Activated CD4-positive, CD25-positive, alpha-beta regulatory T cell treated with anti-CD3 and anti-CD28 coated beads, Interleukin-2, amount 50 U/mL, for 16 hours (primary cell): ENCODE data around the gene CRYBA4.

Experiments
- DNase-seq: peaks from one replicate; pipeline ENCODE4 v3.0.0-alpha.2; 2020; ENCODE audit warnings: low read depth, low spot score

Gene CRYBA4

DNA sequence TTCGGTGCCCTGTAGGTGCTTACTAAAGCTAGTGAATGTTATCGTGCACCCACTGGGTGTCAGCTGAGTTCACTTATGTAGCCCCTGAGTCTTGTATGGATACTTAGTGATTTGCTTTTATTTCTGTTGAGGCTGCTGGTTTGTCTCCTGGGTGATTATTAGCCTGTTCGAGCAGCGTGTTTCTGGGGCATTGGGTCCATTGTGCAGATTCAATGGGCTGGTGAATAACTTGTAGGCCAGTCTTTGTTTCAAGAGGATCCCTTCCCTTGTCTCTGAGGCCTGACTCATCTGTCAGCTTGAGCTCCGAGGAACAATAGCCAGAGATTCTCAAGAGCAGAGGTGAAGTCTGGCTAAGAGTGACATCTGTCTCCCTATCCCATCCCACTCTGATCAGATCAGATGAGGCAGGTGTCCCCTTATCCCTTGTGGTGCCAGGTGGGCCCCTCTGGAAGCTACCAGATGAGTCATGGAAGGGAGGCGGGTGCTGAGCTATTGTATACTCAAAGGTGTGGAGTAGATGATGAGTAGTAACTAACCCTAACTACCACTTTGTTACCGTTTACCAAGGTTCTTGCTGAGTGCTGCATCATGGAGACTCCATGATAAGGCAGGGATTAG lies 39.3 kb downstream of the CRYBA4 start:
- no peak for DNase-seq

DNA sequence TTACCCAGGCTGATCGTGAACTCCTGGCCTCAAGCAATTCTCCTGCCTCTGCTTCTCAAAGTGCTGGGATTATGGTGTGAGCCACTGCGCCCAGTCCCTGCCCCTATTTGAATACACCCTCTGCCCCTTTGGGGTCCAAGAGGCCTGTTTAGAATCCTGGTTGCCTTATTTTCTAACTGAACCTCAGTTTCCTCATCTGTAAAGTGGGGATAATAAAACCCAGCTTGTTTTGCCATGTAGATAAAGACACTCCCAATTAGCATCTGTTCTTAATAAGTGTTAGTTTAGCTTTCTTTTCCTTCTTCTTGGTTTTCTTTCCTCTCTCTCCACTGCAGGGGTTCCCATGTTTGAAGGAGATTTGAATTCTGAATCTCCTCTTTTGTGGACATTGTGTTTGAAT lies 40.4 kb downstream of the CRYBA4 start:
- no peak for DNase-seq

DNA sequence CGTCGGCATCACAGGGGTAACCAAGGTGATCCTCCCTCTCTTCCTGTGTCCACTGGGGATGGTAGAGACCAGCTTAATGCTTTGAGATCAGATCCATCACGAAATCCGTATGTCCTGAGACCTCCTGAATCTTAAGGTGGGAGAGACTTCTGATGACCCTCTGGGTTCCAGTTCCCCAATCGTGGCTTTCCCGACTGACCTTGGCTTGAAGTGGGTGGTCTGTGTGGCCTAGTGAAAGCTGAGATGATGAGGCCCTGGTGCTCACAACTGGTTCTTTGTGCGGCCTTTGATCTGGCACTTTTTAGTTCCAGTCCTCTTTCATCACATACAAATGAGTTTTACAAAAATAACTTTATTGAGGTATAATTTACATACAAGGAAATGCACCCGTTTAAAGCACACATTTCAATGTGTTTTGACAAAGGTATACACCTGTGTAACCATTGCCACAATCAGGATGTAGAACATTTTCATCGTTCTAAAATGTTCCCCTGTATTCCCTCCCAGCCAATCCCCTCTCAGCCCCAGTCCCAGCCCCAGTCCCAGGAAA lies 41.7 kb downstream of the CRYBA4 start:
- no peak for DNase-seq

DNA sequence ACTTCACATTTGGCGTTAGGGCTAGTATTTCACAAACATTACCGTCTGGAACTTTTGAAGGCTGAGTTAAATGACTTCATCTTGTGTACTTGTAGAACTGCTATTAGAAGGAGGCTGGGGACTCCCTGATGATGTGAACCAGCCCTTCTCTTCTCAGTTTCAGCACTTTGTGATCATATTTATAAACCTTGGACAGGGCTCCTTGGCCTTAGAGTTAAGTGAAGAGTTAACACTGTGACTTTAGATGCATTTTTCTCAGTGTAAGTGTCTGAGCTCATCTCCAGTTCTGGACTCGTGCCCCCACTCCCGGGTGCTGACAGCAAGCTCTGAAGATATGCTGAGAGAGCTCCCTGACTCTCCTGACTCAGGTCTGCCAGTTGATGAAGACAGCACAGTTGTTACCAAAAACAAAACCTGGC lies 44.1 kb downstream of the CRYBA4 start:
- DNase-seq = no peak

DNA sequence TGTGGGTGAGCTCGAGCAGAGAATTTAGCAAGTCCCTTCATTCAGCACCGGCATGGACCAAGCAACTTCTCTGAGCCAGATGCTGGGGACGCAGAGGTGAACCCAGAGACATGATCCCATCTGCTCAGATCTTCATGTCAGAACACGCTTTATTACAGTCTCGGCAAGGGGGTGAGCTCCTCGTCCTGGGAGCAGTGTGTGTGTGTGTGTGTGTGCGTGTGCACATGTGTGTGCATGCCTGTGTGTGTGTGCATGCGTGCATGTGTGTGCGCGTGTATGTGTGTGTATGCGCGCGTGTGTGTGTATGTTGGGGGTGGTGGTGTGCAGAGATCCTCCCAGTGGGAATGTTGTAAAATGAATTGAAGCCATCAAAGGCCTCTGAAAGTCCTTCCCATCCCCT lies 45.4 kb downstream of the CRYBA4 start:
- no peak for DNase-seq

DNA sequence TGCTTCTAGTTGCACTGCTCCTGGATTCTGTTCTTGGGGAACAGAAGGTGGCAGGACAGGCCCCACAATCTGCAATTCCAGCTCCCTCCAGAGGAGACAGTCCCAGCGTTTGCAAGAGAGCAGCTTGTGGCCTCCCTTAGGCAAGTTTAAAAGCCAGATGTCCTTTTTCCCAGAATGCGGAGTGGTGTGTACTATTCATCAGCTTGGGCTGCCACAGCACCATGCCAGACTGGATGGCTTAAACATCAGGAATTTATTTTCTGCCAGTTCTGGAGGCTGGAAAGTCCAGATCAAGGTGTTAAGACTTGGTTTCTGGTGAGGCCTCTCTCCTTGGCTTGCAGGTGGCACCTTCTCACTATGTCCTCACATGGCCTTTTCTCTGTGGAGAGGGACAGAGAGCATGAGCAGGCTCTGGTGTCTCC lies 47.3 kb downstream of the CRYBA4 start:
- no peak for DNase-seq

DNA sequence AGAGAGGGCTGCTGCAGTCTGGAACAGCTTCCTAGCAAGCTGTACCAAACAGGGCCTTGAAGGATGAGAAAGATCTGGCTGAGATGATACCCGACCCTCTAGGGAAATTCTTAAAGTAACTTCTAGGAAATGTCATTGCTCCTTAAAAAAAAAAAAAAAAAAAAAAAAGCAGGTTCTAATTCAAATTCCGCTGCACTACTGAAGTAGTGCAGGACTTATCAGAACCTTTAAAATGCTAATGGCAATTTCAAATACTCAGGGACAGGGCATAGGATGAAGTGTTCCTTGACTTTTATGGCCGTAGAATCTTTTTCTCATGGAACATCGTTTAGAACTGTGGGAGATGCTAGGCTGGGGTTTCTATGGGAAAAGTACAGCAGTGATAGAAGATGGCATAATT lies 48.7 kb downstream of the CRYBA4 start:
- no peak for DNase-seq

DNA sequence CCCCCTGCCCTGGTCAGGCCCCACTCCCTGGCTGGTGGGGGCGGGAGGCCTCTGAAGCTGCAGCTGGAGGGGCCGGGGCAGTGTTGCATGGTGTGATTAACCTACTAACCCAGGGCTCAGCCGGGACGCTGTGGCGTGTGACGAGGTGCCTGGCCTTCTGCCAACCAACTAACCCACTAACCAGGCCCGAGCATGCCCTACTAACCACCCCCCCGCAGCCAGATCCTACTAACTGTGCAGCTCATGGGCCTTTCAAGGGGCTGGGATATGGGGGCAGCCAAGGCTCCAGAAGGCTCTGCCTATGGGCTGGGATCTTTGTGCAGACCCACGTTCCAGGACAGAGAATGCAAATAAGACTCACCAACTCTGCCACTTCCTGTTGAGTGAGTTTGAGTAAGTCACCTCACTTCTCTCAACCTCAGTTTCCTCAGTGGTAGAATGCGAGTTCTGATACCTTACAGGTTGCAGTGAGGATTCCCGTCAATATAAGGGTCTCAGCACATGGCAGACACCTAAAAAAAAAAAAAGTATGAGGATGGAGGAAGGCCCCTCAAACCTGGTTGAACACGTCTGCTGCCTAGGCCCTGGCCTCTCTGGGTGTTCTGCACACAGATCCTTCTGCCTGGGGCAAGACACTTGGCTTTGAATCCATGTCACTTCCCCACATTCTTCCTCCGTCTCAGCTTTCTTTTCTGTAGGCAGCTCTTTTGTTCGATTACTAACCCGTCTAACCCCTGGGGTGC lies 49.7 kb downstream of the CRYBA4 start:
- DNase-seq = peak; percentile 43

DNA sequence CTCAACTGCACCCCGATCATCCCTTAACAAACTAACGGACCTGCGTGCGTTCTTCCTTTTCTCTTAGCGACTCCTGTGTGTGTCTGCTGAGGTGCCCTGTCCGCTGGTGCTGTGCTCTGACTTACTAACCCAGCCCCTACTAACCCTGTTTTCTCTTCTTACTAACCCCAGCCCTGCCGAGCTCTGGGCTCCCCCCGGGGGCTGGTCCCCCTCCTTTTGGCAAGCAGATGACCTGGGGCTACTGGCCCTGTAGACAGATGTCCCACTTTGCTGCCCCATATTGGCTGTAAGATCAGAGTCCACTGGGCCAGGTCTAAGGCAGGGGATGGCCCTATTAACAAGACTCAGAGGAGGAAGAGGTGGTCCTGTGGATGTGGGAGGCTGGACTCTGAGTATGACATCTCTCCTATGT lies 50.3 kb downstream of the CRYBA4 start:
- no peak for DNase-seq

DNA sequence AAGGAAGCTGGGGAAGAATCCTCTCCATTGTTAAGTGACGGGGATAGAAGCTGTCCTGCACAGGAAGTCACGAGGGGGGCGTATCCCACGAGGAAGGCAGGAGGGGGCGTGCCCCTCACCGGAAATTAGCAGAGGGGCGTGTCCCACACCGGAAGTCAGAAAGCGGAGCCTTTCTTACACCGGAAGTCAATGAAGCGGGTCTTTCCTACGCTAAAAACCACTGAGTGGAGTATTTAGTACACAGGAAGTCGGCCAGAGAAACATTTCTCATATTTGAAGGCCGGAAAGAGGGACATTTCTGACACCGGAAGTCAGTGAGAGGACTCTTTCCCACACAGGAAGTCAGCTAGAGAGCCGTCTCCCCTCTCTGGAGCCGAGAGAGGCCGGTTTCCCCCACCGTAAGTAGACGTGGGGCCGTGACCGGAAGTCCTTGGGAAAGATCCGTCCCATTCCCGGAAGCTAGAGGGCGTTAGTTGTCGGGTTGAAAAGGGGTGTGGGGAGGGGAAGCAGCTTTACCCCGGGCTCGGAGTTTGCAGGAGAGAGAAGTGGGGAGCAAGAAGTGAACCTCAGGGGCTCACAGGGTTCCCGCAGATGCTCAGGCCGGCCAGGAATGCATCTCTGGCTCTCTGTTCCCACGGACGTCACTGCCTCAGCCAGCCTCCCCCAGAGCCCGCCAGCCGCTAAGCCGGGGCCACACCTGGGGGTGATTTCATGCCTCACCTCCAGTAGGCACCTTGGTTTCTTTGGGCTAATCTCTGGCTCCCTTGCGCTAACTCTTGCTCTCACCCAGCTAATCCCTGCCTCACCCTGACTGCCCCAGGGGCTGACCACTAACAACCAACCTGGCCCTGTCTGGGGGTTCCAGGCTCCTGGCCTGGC lies 51.1 kb downstream of the CRYBA4 start:
- peak; percentile 86 for DNase-seq

DNA sequence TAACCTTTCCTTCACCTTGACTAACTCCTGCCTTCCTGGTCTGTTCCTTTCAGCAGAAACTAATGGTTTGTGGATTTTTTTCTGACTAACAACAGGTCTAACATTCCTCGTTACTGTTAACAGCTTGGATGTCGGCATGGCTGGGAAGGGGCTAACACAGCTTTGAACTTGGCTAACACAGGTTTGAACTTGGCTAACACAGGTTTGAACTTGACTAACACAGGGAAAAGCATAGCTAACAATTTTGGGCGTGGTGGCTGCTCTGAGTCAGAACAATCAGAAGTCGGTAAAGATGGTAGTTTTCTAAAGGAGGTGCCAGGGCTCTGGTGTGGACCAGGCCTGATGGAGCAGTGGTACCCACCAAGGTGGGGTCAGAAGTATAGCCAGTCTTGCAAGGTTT lies 51.7 kb downstream of the CRYBA4 start:
- no peak for DNase-seq

DNA sequence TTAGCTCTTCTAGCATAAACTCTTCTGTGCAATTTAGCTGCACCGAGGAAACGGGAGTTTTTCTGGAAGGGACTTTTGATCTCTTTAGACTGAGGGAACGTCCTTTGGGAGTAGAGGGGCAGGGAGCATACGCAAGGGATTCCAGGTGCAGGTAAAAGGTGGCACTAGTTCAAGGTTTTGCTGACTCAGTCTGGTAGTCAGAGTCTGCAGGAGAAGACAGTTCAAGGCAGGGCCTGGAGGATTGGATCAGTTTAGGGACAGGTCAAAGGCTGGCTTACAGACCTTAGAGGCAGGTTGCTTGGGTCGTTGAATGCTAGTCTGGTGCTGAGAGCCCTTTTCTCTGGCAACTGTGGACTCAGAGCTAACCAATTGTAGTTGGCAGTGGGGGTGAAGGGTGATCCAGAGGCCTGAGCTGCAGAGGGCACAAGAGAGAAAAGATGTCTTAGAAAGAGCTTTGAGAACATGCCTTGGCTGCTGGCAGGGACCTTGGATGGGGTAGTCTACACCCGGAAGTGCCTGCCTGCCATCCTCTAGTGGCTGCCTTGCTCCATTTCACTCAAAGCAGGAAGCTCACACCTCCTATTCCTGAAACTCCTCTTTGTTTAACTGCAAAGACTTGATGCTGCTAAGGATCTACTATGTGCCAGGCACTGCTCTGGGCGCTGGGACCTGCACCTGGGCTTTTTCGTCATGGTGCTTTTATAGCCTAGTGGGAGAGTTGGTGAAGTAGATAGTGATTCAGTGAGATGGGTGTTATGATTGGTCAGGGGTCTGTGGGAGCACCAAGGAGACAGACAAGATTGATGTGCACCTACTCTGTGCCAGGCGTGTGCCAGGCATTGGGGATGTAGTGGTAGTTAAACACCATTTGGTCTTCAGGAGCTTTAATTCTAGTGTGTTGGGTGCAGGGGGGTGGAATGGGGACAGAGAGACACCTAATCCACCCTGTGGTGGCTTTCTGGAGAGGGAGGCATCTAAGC lies 52.7 kb downstream of the CRYBA4 start:
- DNase-seq = no peak

DNA sequence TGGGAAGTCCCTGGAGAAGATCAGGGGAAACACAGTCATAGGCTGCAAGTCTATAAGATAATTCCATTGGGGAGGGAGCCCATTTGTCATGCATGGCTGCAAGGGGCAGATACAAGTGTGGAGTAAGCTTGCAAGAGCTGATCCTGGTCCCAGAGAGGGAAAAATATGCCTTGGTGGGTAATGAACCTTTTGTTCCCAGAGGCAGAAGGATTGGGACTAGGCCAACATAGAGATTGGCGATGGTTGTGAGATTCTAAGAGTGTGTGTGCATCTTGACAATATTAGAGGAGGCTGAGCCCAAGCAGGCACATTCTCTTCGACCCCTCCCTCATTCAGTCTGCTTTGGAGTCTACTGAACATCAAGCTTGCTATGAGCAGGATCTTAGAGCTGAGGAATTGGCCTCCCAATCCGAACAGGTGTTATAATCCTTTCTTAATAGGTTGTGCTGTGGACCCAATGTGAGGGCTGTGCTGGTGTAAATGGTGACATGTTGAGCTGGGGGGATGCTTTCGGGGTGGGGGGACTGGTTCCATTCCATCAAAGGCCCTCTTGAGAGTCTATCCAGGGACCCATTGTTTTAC lies 54.0 kb downstream of the CRYBA4 start:
- DNase-seq = no peak

DNA sequence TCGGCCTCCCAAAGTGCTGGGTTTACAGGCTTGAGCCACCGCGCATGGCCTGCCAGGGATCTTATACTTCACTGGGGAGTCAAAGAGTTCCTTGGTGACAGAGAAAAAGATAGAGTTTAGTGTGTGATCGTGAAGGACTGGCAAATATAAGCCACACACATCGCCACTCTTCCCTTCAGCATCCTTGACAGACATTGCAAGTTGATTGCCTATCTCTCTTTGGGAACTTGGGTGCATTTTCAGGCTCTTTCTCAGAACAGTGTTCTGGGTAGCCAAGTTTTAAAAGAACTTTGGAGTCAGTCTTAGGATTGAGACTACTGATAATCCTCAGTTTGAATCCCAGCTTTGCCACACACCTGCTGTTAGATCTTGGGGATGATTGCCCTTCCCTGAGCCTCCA lies 55.5 kb downstream of the CRYBA4 start:
- no peak for DNase-seq

DNA sequence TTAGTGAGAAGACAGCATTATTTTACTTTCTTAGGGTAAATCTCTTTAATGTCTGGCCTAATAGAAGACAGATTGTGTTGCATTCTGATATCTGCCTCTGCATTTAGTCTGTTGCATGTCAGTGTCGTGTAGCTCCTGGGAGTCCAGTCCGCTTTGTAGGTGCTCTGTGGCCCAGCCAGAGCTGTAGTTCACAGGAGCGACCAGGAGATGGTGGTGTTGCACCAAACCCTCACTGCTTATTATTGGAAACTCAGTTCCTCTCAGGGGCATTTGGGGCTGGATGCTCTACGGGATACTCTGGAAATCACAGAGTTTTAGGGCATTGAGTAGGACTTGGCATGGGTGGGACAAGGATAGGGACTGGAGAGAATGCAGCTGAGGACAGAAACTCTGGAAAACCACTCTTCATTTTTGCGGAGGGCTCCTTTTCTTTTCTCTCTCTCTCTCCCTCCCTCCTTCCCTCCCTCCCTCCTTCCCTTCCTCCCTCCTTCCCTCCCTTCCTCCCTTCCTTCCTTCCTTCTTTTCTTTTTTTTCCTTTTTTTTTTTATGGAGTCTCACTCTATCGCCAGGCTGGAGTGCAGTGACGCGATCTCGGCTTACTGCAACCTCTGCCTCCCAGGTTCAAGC lies 57.4 kb downstream of the CRYBA4 start:
- peak; percentile 32 for DNase-seq
